ENCODE measurements around the gene S100P. TPM values are rescaled to one million over a fixed set of nuclear protein-coding genes. Genes with fewer than 3 reads are reported as not detected.
"Not testable (repeated sequence)": the region's sequence is repeated elsewhere in the genome, so short reads cannot be mapped to it uniquely, and the experiment has no call there.

Gene S100P
- total and polyA plus RNA-seq, 4 donors = 34.2 to 118 (median 51.6) TPM

- no peak overlapping the region for H3K4me3 ChIP-seq
- peaks cover 1 to 10% (median 6%) of the 10 kb centered on the region in 5 donors for H3K4me1 ChIP-seq (ENCODE audit: control insufficient read depth in 5 of 5, insufficient read depth in 5 of 5, low read length in 5 of 5)
- H3K9ac ChIP-seq (ENCODE audit: insufficient read depth in 1 of 2, low read length in 2 of 2) = no peak overlapping the region
- ATAC-seq (ENCODE audit: insufficient read depth, low FRiP score) = no peak
- H3K9me3 ChIP-seq (ENCODE audit: control insufficient read depth in 4 of 4, insufficient read depth in 3 of 4, low read length in 3 of 4) = no peaks in the 10 kb centered on the region
- no peaks in the 10 kb centered on the region for H3K27me3 ChIP-seq (ENCODE audit: control insufficient read depth in 3 of 3, insufficient read depth in 3 of 3, low read length in 2 of 3)
- no peak for DNase-seq
- H3K27ac ChIP-seq (ENCODE audit: low read depth in 1 of 2, low read length in 1 of 2) = no peak overlapping the region
- 66 to 67% methylated on average over 6 of the region's 6 CpGs for WGBS, 2 donors
- no peak for TF ChIP-seq CTCF (IDR thresholded peaks at IDR 0.05; ENCODE audit: control extremely low read depth, extremely low read depth)
- peaks cover 0 to 8% (median 6%) of the 10 kb centered on the region in 4 donors for H3K36me3 ChIP-seq (ENCODE audit: control insufficient read depth in 4 of 4, insufficient read depth in 4 of 4, low read length in 4 of 4)
Measured at GRCh38 chr4:6647582-6648230, 46.0 kb upstream of the S100P start.

- DNase-seq (no peak), ATAC-seq (ENCODE audit: insufficient read depth, low FRiP score) (no peak)
- WGBS, 2 donors = 91 to 92% methylated on average over 8 of the region's 8 CpGs
- Histone ChIP-seq H3K9me3 (ENCODE audit: control insufficient read depth in 4 of 4, insufficient read depth in 3 of 4, low read length in 3 of 4) (no peaks in the 10 kb centered on the region), H3K9ac (ENCODE audit: insufficient read depth in 1 of 2, low read length in 2 of 2) (no peak overlapping the region), H3K27ac (ENCODE audit: low read depth in 1 of 2, low read length in 1 of 2) (no peak overlapping the region), H3K4me3 (no peak overlapping the region), H3K36me3 (ENCODE audit: control insufficient read depth in 4 of 4, insufficient read depth in 4 of 4, low read length in 4 of 4) (no peaks in the 10 kb centered on the region), H3K4me1 (ENCODE audit: control insufficient read depth in 5 of 5, insufficient read depth in 5 of 5, low read length in 5 of 5) (no peaks in the 10 kb centered on the region), H3K27me3 (ENCODE audit: control insufficient read depth in 3 of 3, insufficient read depth in 3 of 3, low read length in 2 of 3) (no peaks in the 10 kb centered on the region)
- no peak for TF ChIP-seq CTCF (IDR thresholded peaks at IDR 0.05; ENCODE audit: control extremely low read depth, extremely low read depth)
Measured at GRCh38 chr4:6649216-6649615, 44.5 kb upstream of the S100P start.

GRCh38 chr4:6654211-6654610 lies 39.5 kb upstream of the S100P start:
- 60 to 93% methylated on average over 2 to 3 of the region's 3 CpGs for WGBS, 2 donors
- H3K9me3 ChIP-seq (ENCODE audit: control insufficient read depth in 4 of 4, insufficient read depth in 3 of 4, low read length in 3 of 4); H3K36me3 ChIP-seq (ENCODE audit: control insufficient read depth in 4 of 4, insufficient read depth in 4 of 4, low read length in 4 of 4); H3K4me3 ChIP-seq; DNase-seq; ATAC-seq (ENCODE audit: insufficient read depth, low FRiP score); H3K9ac ChIP-seq (ENCODE audit: insufficient read depth in 1 of 2, low read length in 2 of 2); H3K27ac ChIP-seq (ENCODE audit: low read depth in 1 of 2, low read length in 1 of 2); H3K4me1 ChIP-seq (ENCODE audit: control insufficient read depth in 5 of 5, insufficient read depth in 5 of 5, low read length in 5 of 5); H3K27me3 ChIP-seq (ENCODE audit: control insufficient read depth in 3 of 3, insufficient read depth in 3 of 3, low read length in 2 of 3): not testable (repeated sequence)

GRCh38 chr4:6655291-6655690 lies 38.4 kb upstream of the S100P start:
- not testable (repeated sequence) for H3K4me3 ChIP-seq; H3K4me1 ChIP-seq (ENCODE audit: control insufficient read depth in 5 of 5, insufficient read depth in 5 of 5, low read length in 5 of 5); H3K9ac ChIP-seq (ENCODE audit: insufficient read depth in 1 of 2, low read length in 2 of 2); H3K27ac ChIP-seq (ENCODE audit: low read depth in 1 of 2, low read length in 1 of 2); H3K9me3 ChIP-seq (ENCODE audit: control insufficient read depth in 4 of 4, insufficient read depth in 3 of 4, low read length in 3 of 4); DNase-seq; ATAC-seq (ENCODE audit: insufficient read depth, low FRiP score); H3K36me3 ChIP-seq (ENCODE audit: control insufficient read depth in 4 of 4, insufficient read depth in 4 of 4, low read length in 4 of 4)
- H3K27me3 ChIP-seq (ENCODE audit: control insufficient read depth in 3 of 3, insufficient read depth in 3 of 3, low read length in 2 of 3) = peaks cover 0 to 14% (median 5%) of the 10 kb centered on the region in 3 donors
- WGBS, 2 donors = 82 to 89% methylated on average over 2 of the region's 2 CpGs

Data from lung (tissue), 12 donors.